GM23248 (cell line): ENCODE measurements around the gene TTR.

Source experiments
- EZH2 ChIP-seq: fragments of 200-600 bp; sonication (generic); IDR thresholded peaks from 2 replicates; pipeline ENCODE4 v1.6.1; 2018; ENCODE audit warnings: antibody characterized with exemption, mild to moderate bottlenecking; ENCODE audit not compliant: insufficient read depth, poor library complexity, severe bottlenecking
- EZH2phosphoT487 ChIP-seq: fragments of 200-600 bp; sonication (generic); IDR thresholded peaks from 2 replicates; pipeline ENCODE4 v1.6.1; 2018; ENCODE audit warnings: antibody characterized with exemption, moderate library complexity, mild to moderate bottlenecking, low read depth; ENCODE audit not compliant: insufficient read depth

DNA sequence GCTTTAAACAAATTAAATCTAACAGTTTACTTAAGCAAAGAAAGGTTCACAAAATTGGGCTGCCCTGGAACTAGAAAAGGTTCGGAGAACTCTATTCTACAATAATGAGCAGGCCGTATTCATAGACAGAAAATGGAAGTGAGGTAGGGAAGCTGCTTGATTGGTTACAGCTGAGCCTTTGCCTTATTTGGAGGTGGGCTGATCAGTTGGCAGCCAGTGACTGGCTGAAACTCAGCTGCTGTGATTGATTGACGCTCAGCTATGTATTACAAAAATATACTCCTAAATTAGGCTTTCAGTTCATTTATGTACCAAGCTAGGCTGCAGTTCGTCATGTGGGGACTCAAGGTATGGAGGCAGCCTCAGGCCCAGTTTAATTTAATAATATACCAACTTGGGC, 42.3 kb upstream of the TTR start:
- TF ChIP-seq EZH2phosphoT487 (no peak), EZH2 (no peak)
